HG02938 (cell line): ENCODE data around the gene KLHL13.
A peak's percentile ranks its signal among the peaks of the same experiment; 100 is the strongest.
"Not testable (repeated sequence)": the region's sequence is repeated elsewhere in the genome, so short reads cannot be mapped to it uniquely, and the experiment has no call there.

ENCODE experiments used
- ATAC-seq: cut with Tn5 transposase; IDR thresholded peaks from one replicate; pipeline ENCODE4 v1.9.1; 2021; ENCODE audit warnings: mild to moderate bottlenecking, moderate library complexity; ENCODE audit not compliant: unreplicated experiment

The KLHL13 gene

GRCh38 chrX:118074196-118074595 lies 42.4 kb downstream of the KLHL13 start:
- ATAC-seq, result no peak

- ATAC-seq, result no peak
Observed at GRCh38 chrX:118066867-118067515, 49.6 kb downstream of the KLHL13 start.

- peak; percentile 82 for ATAC-seq
Observed at GRCh38 chrX:118062817-118063615, 53.6 kb downstream of the KLHL13 start.

- peak; percentile 66 for ATAC-seq
Observed at GRCh38 chrX:118062048-118062789, 54.4 kb downstream of the KLHL13 start.

- no peak for ATAC-seq
Observed at GRCh38 chrX:118058924-118059323, 57.7 kb downstream of the KLHL13 start.

GRCh38 chrX:118056870-118057269 lies 59.7 kb downstream of the KLHL13 start:
- ATAC-seq, result no peak

GRCh38 chrX:118049713-118050112 lies 66.9 kb downstream of the KLHL13 start:
- ATAC-seq, result no peak

- ATAC-seq, result no peak
Observed at GRCh38 chrX:118047446-118048186, 69.0 kb downstream of the KLHL13 start.

- ATAC-seq, result no peak
Observed at GRCh38 chrX:118039591-118039990, 77.0 kb downstream of the KLHL13 start.

- no peak for ATAC-seq
Observed at GRCh38 chrX:118038614-118039365, 77.8 kb downstream of the KLHL13 start.

- ATAC-seq, result no peak
Observed at GRCh38 chrX:118026631-118027030, 90.0 kb downstream of the KLHL13 start.

GRCh38 chrX:118025226-118025625 lies 91.4 kb downstream of the KLHL13 start:
- ATAC-seq, result no peak

GRCh38 chrX:118024482-118024881 lies 92.1 kb downstream of the KLHL13 start:
- no peak for ATAC-seq

GRCh38 chrX:118022753-118023152 lies 93.9 kb downstream of the KLHL13 start:
- no peak for ATAC-seq

GRCh38 chrX:118016422-118016821 lies 100.2 kb downstream of the KLHL13 start:
- no peak for ATAC-seq

- ATAC-seq, result not testable (repeated sequence)
Observed at GRCh38 chrX:118002417-118002816, 114.2 kb downstream of the KLHL13 start.

GRCh38 chrX:118000518-118000917 lies 116.1 kb downstream of the KLHL13 start:
- ATAC-seq, result no peak

- ATAC-seq, result no peak
Observed at GRCh38 chrX:117998171-117998570, 118.4 kb downstream of the KLHL13 start.

GRCh38 chrX:117996918-117997480 lies 119.6 kb downstream of the KLHL13 start:
- no peak for ATAC-seq

GRCh38 chrX:117996408-117996807 lies 120.2 kb downstream of the KLHL13 start:
- ATAC-seq, result no peak
